ENCODE results near the gene CLEC1A.

CLEC1A gene

GRCh38 chr12:10097521-10097920, 1.3 kb downstream of the CLEC1A start:
- DNase-seq: no peak

- no peak for DNase-seq
Measured at GRCh38 chr12:10095971-10096370, 2.8 kb downstream of the CLEC1A start.

GRCh38 chr12:10094646-10095395, 4.0 kb downstream of the CLEC1A start:
- no peak for DNase-seq

DNA sequence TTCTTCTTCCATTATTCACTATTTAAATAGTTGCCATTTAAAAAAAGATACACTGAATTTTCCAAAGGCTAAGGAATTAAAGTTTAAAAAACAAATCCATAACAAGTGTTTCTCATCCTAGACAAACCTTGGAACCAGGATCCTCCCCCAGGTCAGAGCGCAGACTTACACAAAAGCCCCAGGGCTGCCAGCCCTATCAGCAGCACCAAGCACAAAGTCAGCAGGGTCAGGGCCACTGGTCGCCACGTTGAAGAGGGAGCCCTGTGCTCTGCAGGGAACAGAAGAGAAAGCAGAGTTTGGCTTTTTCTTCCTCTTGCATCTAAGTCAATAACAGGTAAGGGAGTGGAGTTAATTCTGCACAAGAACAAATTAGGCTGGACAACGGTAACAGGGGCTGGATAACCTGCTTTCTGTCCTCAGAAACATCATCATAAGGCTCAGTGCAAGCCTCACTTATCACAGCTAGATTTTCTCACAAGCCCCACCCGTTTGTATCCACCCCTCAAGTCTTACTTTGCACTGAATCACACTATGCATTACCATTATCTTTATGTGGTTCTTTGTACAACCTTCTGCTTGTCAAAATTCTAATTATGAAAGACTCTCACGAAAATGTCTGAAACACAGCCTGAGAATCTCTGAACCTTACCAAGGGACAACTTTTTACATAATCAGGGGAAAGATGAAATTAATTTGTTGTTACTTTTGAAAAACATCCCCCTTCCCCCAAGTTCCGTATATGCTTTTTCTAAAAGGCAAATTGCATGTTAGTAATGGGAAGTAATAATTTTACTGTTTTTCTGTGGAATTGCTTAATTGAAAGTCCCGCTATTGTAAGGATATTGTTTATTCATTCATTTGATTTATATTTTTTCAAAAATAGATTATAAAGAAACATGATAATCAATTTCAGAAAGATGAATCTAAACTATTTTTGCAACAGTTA, 9.6 kb downstream of the CLEC1A start:
- no peak for DNase-seq

- DNase-seq: no peak
Measured at GRCh38 chr12:10088031-10088430, 10.8 kb downstream of the CLEC1A start.

DNA sequence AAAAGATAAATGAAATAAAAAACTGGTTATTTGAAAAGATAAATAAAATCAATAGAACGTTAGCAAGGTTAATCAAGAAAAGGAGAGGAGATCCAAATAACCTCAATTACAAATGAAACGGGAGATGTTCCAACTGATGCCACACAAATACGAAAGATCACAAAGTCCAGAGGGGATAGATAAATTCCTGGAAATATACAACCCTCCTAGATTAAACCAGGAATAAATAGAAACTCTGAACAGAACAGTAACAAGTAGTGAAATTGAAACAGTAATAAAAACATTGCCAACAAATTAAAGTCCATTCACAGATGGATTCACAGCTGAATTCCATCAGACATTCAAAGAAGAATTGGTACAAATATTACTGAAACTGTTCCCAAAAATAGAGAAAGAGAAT, 12.4 kb downstream of the CLEC1A start:
- no peak for DNase-seq

DNA sequence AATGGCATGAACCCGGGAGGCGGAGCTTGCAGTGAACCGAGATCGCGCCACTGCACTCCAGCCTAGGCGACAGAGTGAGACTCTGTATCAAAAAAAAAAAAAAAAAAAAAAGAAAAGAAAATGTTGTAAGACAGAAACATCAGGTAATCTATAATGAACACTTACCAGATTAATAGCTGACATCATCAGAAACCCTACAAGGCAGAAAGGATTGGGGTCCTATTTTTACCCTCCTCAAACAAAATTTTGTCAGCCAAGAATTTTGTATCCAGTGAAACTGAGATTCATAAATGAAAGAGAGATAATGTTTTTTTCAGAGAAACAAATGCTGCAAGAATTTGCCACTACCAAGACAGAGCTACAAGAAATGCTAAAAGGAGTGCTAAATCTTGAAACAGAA, 14.1 kb downstream of the CLEC1A start:
- no peak for DNase-seq

- DNase-seq: no peak
Measured at GRCh38 chr12:10082117-10082874, 16.5 kb downstream of the CLEC1A start.

DNA sequence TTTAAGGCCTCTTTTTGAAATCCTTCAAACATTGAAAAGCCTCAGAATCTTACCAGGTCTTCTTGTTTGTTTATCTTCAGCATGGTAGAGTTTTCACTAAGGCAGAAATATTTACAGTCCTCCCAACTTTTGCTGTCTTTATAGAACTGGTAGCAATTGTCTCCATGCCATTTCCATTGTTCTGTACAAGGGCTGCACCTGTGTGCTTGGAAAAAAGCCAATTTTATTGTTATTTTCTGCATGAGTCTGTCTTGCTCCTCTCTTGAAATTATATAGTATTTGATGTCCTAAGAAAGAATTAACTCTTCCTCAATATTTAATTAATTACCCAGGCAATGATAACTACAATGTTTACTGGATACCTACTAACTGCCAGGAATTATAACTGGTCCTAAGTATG, 23.3 kb downstream of the CLEC1A start:
- no peak for DNase-seq

DNA sequence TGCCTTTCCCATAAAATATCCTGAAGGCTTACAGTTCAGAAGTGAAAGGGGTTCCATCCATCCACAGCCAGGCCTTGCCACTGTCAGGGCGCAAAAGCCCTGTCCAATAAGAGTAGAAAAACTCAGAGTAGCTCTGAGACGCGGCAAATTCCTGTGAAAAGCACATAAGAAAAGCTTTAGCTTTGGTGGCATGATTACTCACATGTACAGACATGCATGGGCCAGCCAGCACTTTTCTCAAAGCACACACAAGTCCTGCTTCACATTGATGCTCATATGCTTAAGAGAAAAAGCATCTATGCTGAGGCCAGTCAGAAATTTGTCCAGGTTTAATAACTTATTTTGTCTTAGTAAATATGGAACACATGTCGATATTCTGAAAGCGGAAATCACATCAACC, 25.5 kb downstream of the CLEC1A start:
- DNase-seq: no peak

DNA sequence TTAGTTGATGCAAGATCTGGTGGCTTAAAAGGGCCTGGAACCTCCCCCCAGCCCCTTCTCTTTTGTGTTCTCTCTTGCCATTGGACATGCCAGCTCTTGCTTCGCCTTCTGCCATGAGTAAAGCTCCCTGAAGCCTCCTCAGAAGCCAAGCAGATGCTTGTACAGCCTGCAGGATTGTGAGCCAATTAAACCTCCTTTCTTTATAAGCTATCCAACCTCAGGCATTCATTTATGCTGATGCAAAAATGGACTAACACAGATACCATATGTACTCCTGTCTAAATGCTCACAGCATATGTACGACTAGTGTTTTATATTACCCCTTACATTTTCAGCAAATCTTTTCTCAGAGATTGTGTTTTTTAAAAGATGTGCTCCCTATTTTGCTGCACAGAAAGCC, 26.7 kb downstream of the CLEC1A start:
- DNase-seq: no peak

- no peak for DNase-seq
Measured at GRCh38 chr12:10070380-10070779, 28.4 kb downstream of the CLEC1A start.

- no peak for DNase-seq
Measured at GRCh38 chr12:10069976-10070375, 28.8 kb downstream of the CLEC1A start.

DNA sequence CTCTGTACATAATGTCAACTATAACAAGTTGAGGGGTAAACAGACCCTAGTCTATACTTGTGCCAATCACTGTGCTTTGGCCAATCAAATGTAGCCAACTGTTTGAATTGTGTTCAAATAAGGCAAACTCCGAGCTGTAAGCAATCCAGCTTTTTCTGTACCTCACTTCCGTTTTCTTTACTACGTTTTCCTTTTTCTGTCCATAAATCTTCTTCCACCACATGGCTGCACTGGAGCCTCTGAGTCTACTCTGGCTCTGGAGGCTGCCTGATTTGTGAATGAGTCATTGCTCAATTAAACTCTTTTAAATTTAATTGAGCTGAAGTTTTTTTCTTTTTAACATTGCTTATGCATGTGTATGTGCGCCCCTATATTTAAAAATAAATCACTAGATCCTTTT, 29.7 kb downstream of the CLEC1A start:
- DNase-seq: no peak

GRCh38 chr12:10068644-10069043, 30.1 kb downstream of the CLEC1A start:
- DNase-seq: no peak

DNA sequence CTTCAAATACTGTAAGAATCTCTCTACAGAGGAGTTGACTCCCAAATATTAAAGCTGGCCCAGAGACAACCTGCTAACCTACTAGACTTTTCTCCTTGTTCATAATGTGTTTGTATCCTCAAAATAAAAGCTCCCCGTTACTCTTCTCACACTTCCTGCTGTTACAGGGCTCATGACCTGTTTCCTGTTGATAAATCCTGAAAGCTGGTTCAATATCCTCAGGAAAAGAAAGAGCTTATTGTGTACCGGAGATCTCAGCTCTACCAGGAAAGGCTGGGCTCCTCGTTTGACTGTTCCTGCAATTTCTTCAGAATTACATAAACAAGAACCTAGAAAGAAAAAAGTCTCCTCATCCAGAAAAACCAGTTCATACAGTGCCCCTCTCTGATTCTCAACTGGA, 30.8 kb downstream of the CLEC1A start:
- DNase-seq: no peak

- DNase-seq: no peak
Measured at GRCh38 chr12:10067264-10067663, 31.5 kb downstream of the CLEC1A start.

- no peak for DNase-seq
Measured at GRCh38 chr12:10065241-10065640, 33.5 kb downstream of the CLEC1A start.

- no peak for DNase-seq
Measured at GRCh38 chr12:10058387-10058786, 40.4 kb downstream of the CLEC1A start.

DNA sequence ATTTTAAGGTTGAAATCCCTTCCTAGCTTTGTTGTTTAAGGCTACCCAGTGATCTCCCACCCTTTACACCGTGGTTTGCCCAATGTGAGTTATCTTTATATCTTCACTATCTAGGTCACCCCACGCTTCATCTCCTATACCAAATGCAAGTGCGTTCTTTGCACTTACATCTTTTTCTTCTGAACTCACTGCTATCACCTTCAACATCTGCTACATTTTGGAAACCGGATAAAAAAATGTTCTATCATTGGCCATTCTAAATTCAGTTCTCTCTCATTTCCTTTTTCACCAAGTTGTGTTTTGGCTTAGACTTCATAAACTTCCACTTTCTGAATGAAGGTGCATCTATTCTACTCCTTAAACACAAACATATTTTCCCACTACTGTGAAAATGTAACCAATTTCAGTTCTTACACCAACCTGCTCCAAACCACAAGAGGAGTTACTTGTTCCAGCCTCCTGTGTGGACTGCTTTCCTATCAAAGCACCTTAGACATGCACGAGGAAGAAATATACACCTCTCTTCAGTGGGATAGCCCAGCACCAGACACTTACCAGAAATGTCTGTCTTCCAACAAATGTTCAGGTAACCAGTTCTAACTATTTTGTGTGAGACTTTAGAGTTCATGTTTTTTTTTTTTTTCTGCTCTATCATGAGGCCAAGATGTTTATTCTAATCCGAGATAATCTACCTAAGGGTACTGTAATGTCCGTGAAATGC, 46.4 kb downstream of the CLEC1A start:
- no peak for DNase-seq

DNA sequence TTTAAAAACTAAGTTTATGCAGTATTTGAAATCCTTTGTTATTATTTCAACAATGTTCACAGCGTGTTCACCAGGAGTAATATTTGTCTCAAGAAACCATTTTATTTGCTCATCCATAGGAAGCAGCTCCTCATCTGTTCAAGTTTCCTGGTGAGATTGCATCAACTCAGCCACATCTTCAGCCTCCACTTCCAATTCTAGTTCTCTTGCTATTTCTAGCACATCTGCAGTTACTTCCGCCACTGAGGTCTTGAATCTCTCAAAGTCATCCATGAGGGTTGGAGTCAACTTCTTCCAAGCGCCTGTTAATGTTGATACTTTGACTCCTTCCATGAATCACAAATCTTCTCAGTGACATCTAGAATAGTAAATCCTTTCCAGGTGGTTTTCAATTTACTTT, 50.3 kb downstream of the CLEC1A start:
- no peak for DNase-seq

DNA sequence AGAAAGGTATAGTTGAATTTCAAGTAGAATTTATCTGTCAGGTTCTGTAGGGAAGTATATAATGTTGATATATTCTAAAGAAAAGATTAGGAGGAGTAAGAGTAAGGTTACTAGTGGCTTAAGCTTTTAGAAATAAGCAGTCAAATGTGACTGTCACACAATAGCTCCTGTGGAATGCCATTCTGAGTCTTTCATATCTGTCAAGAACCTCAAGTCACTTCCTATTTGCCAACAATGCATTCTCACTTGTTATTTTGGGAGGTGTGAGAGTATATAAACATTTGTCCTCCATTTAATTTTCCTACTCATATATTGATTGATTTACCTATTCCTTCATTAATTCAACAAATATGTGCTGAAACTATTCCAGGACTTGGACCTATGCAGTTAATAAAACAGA, 56.6 kb downstream of the CLEC1A start:
- DNase-seq: no peak

Data from stimulated activated CD4-positive, alpha-beta T cell treated with anti-CD3 and anti-CD28 coated beads, Interleukin-4, amount 100 ng/mL, for 24 hours (primary cell).